Fibroblast of lung (primary cell): ENCODE results near the gene TCF12. TPM values are rescaled to one million over a fixed set of nuclear protein-coding genes. Genes with fewer than 3 reads are reported as not detected.

ENCODE experiments used
- DNase-seq, 2 donors: peaks; one replicate each; pipeline versions ENCODE4 v3.0.0 to v3.0.0-alpha.2; 2010; ENCODE audit warnings: low read depth in 2 of 2
- H2AFZ ChIP-seq: 2 replicates; pipeline ENCODE4 v1.5.1; 2012; ENCODE audit warnings: low read length, control low read depth, inconsistent platforms
- H3K27ac ChIP-seq: 2 replicates; pipeline ENCODE4 v1.5.1; 2011; ENCODE audit warnings: low read length, control low read depth; ENCODE audit not compliant: insufficient read depth
- H3K27me3 ChIP-seq: 2 replicates; pipeline ENCODE4 v1.5.1; 2011; ENCODE audit warnings: mild to moderate bottlenecking, low read length; ENCODE audit not compliant: control insufficient read depth, insufficient read depth
- H3K36me3 ChIP-seq: 2 replicates; pipeline ENCODE4 v1.5.1; 2011; ENCODE audit warnings: low read length; ENCODE audit not compliant: control insufficient read depth, insufficient read depth
- H3K4me1 ChIP-seq: 2 replicates; pipeline ENCODE4 v1.5.1; 2011; ENCODE audit warnings: low read length; ENCODE audit not compliant: control insufficient read depth, insufficient read depth; ENCODE audit errors: extremely low read depth
- H3K4me2 ChIP-seq: 2 replicates; pipeline ENCODE4 v1.5.1; 2011; ENCODE audit warnings: low read length, control low read depth; ENCODE audit not compliant: insufficient read depth; ENCODE audit errors: extremely low read depth
- H3K4me3 ChIP-seq, 4 experiments: fragments of 200-600 bp in 1 of 4; sonication (generic) in 1 of 4; replicated peaks in 1 of 4; 2 replicates each; pipeline ENCODE4 v1.5.1; 2011 to 2016; ENCODE audit warnings: low read length in 4 of 4, low read depth in 3 of 4, mild to moderate bottlenecking in 3 of 4, control low read depth in 2 of 4, inconsistent platforms in 1 of 4, mixed read lengths in 1 of 4; ENCODE audit not compliant: insufficient read depth in 1 of 4; ENCODE audit errors: control extremely low read depth in 1 of 4
- H3K79me2 ChIP-seq: 2 replicates; pipeline ENCODE4 v1.5.1; 2012; ENCODE audit warnings: mild to moderate bottlenecking, low read length, inconsistent platforms; ENCODE audit not compliant: control insufficient read depth, insufficient read depth
- H3K9ac ChIP-seq: 2 replicates; pipeline ENCODE4 v1.5.1; 2011; ENCODE audit warnings: mild to moderate bottlenecking, low read length, control low read depth; ENCODE audit not compliant: insufficient read depth
- H3K9me3 ChIP-seq: 2 replicates; pipeline ENCODE4 v1.5.1; 2012; ENCODE audit warnings: low read depth, low read length; ENCODE audit not compliant: control insufficient read depth, insufficient read depth
- H4K20me1 ChIP-seq: 2 replicates; pipeline ENCODE4 v1.5.1; 2011; ENCODE audit warnings: low read length; ENCODE audit not compliant: control insufficient read depth, insufficient read depth; ENCODE audit errors: extremely low read depth
- EZH2 ChIP-seq: IDR thresholded peaks from 2 replicates; pipeline ENCODE4 v1.5.1; 2012; ENCODE audit warnings: low read length, control low read depth, mild to moderate bottlenecking; ENCODE audit errors: missing control alignments
- polyA plus RNA-seq, 2 donors: library from polyadenylated mRNA; depleted of rRNA in 1 of 2; stranded (reverse) in 1 of 2; unstranded in 1 of 2; fragments of >200 nt; gene quantifications; 2 replicates each; pipeline ENCODE4 v1.2.1, GENCODE V29; 2011 to 2012; ENCODE audit warnings: missing spikeins in 1 of 2
- total RNA-seq: library from RNA; depleted of rRNA; stranded (reverse); fragments of >200 nt; gene quantifications from 2 replicates; pipeline ENCODE4 v1.2.1, GENCODE V29; 2014
- TF ChIP-seq, protein P1 (sequence below), 2 donors: IDR thresholded peaks in 1 of 2; conservative IDR thresholded peaks in 1 of 2; 1 replicate in 1 of 2; 2 replicates in 1 of 2; pipeline ENCODE4 v1.5.1; 2011 to 2012; ENCODE audit warnings: low read length in 2 of 2, control low read depth in 1 of 2, inconsistent platforms in 1 of 2, low read depth in 1 of 2, mild to moderate bottlenecking in 1 of 2

The TCF12 gene
- total and polyA plus RNA-seq, 2 donors (not counting 1 experiment from before 2014, with no cell fraction given), result 105 to 232 TPM

DNA sequence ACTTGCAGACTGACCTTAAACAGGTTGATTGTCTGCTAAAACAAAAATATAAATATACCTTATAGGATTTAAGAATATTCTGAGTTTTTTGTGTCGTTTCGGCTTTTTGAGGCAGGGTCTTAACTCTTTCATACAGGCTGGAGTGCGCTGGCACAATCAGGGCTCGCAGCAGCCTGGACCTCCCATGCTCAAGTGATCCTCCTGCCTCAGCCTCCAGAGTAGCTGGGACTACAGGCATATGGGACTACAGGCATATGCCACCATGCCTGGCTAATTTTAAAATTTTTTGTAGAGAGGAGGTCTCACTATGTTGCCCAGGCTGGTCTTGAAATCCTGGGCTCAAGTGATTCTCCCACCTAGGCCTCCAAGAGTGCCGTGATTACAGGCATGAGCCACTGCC lies 113.9 kb downstream of the TCF12 start:
- Histone ChIP-seq H3K9me3 (no peaks in the 10 kb centered on the region), H4K20me1 (no peaks in the 10 kb centered on the region), H3K4me2 (no peak overlapping the region), H3K27ac (no peak overlapping the region), H3K9ac (no peak overlapping the region), H2AFZ (no peak overlapping the region), H3K79me2 (peaks cover 39% of the 10 kb centered on the region), H3K27me3 (no peaks in the 10 kb centered on the region), H3K36me3 (no peaks in the 10 kb centered on the region), H3K4me1 (peaks cover 4% of the 10 kb centered on the region), H3K4me3 (no peak overlapping the region)
- TF ChIP-seq EZH2, result no peak
- TF ChIP-seq, protein P1, sequence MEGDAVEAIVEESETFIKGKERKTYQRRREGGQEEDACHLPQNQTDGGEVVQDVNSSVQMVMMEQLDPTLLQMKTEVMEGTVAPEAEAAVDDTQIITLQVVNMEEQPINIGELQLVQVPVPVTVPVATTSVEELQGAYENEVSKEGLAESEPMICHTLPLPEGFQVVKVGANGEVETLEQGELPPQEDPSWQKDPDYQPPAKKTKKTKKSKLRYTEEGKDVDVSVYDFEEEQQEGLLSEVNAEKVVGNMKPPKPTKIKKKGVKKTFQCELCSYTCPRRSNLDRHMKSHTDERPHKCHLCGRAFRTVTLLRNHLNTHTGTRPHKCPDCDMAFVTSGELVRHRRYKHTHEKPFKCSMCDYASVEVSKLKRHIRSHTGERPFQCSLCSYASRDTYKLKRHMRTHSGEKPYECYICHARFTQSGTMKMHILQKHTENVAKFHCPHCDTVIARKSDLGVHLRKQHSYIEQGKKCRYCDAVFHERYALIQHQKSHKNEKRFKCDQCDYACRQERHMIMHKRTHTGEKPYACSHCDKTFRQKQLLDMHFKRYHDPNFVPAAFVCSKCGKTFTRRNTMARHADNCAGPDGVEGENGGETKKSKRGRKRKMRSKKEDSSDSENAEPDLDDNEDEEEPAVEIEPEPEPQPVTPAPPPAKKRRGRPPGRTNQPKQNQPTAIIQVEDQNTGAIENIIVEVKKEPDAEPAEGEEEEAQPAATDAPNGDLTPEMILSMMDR (conservative IDR thresholded peaks at IDR 0.05 in 1 of 2, IDR thresholded peaks at IDR 0.05 in 1 of 2; ENCODE audit: low read depth in 1 of 2, low read length in 2 of 2), result no peak
- no peak for DNase-seq

DNA sequence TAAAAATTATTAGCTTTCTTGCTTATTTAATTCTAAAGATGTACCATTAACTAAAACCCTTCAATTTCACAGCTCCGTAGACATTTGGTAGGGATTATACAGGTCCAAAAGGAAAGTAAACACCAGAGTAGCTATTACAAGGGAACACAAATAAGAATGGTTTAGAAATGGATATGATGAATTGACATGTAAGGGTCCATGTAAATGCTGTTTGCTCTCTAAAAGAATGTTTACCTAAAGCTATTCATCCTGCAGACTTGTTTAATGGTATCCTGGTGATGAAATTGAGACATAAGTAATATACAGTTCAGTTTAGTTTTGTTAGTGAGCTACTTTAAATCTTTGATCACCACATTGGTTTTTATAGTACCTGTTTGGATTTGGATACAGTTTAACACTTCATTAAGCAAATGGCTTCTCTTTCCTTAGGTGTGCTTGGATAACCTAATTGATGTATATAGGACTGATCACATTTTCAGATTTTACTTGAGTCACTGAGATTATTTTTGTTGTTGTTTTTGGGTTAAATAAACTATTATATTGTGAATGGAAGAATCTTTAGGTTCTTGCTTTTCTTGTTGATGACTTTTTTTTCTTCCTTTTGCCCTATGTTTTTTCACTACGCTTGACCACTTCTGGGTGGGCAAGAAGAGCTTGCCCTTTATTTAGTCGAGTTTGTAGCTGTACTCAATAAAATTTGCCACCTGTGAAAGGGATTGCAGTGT lies 115.4 kb downstream of the TCF12 start:
- TF ChIP-seq, protein P1 (conservative IDR thresholded peaks at IDR 0.05 in 1 of 2, IDR thresholded peaks at IDR 0.05 in 1 of 2; ENCODE audit: low read depth in 1 of 2, low read length in 2 of 2), result no peak
- TF ChIP-seq EZH2, result no peak
- Histone ChIP-seq H3K9ac (no peak overlapping the region), H3K79me2 (peaks cover 33% of the 10 kb centered on the region), H3K4me2 (no peak overlapping the region), H3K4me1 (peaks cover 4% of the 10 kb centered on the region), H3K9me3 (no peaks in the 10 kb centered on the region), H3K4me3 (no peak overlapping the region), H3K27ac (no peak overlapping the region), H2AFZ (no peak overlapping the region), H3K36me3 (no peaks in the 10 kb centered on the region), H4K20me1 (no peaks in the 10 kb centered on the region), H3K27me3 (no peaks in the 10 kb centered on the region)
- no peak for DNase-seq

DNA sequence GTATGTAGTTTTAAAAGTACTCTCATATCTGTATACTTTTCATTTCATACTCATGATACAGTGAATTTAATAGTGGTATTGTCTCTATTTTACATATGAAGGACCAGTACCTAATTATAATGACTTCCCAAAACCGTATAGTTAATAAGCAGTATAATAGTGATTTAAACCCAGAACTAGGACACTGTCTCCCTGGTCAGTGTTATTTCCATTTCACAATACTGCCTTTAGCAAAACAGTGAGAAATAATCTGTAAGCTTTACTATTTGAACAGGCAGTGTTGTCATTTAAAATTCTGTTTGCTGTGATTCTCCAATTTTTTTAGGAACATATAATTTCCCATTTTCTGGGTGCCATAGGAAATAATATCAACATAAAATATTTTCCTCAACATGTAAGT lies 116.2 kb downstream of the TCF12 start:
- H4K20me1 ChIP-seq, result no peaks in the 10 kb centered on the region
- H3K27ac ChIP-seq, result no peak overlapping the region
- peaks cover 33% of the 10 kb centered on the region for H3K79me2 ChIP-seq
- no peaks in the 10 kb centered on the region for H3K9me3 ChIP-seq
- H3K4me1 ChIP-seq, result peaks cover 4% of the 10 kb centered on the region
- H3K4me2 ChIP-seq, result no peak overlapping the region
- no peak overlapping the region for H3K4me3 ChIP-seq
- no peak for DNase-seq
- no peak overlapping the region for H3K9ac ChIP-seq
- no peak overlapping the region for H2AFZ ChIP-seq
- TF ChIP-seq, protein P1 (conservative IDR thresholded peaks at IDR 0.05 in 1 of 2, IDR thresholded peaks at IDR 0.05 in 1 of 2; ENCODE audit: low read depth in 1 of 2, low read length in 2 of 2), result no peak
- H3K27me3 ChIP-seq, result no peaks in the 10 kb centered on the region
- no peaks in the 10 kb centered on the region for H3K36me3 ChIP-seq
